ENCODE measurements around the gene FAAP100.

- no peak for TF ChIP-seq CTCF (IDR thresholded peaks at IDR 0.05)
- no peak for TF ChIP-seq POLR2AphosphoS5 (IDR thresholded peaks at IDR 0.05)
Observed at GRCh38 chr17:81528651-81529436, 23.3 kb downstream of the FAAP100 start.
